GM19324 (cell line): ENCODE data around the gene CFAP46.
"Not testable (repeated sequence)": the region's sequence is repeated elsewhere in the genome, so short reads cannot be mapped to it uniquely, and the experiment has no call there.

Source experiments
- ATAC-seq: cut with Tn5 transposase; IDR thresholded peaks from one replicate; pipeline ENCODE4 v1.9.1; 2021; ENCODE audit warnings: mild to moderate bottlenecking, moderate library complexity; ENCODE audit not compliant: unreplicated experiment, low FRiP score

Gene CFAP46

GRCh38 chr10:132904814-132905649 lies 37.3 kb downstream of the CFAP46 start:
- ATAC-seq, result no peak

DNA sequence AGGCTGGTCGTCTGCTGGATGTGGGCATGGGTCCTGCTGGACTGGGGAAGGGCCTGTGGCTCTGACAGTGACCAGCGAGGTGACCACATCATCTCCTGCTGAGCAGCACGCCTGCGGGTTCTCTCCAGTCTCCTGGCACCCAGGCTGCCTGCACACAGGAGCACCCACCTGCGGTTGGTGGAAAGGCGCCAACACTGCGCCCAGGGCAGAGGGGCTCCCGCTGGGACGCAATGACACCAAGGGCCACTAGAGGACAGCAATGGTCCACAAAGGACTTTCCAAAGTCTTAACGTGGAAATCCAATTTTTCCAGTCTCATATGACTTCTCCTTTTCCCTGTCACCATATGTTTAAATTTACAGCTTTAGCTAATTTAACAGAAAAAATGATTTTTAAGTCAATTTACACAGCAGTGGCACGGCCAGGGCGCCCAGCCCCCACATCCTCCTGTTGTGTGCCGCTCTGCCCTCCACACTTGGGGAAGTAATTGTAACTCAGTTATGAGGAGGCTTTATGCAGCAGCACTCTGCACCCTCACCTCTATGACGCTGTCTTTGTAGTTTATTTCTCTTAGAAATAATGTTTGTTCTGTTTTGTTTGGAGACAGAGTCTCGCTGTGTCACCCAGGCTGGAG lies 38.1 kb downstream of the CFAP46 start:
- ATAC-seq, result no peak

GRCh38 chr10:132902656-132903575 lies 39.5 kb downstream of the CFAP46 start:
- ATAC-seq, result not testable (repeated sequence)

DNA sequence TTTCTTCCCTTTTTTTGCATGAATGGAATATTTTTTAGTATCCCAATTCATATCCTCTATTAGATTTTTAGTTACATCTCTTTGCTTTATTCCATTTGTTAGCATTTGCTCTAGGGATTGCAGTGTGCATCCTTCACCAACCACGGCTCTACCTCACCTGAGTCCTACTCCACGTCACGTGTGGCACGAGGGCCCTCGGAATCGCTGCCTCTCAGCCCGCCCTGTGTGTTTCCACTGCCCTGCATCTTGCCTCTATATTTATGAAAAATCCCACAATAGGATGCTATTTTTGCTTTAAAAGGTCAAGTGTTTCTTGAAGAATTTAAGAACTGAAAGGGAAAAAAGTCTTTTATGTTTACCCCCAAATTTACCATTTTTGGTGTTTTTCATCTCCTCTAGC lies 41.0 kb downstream of the CFAP46 start:
- ATAC-seq, result no peak

DNA sequence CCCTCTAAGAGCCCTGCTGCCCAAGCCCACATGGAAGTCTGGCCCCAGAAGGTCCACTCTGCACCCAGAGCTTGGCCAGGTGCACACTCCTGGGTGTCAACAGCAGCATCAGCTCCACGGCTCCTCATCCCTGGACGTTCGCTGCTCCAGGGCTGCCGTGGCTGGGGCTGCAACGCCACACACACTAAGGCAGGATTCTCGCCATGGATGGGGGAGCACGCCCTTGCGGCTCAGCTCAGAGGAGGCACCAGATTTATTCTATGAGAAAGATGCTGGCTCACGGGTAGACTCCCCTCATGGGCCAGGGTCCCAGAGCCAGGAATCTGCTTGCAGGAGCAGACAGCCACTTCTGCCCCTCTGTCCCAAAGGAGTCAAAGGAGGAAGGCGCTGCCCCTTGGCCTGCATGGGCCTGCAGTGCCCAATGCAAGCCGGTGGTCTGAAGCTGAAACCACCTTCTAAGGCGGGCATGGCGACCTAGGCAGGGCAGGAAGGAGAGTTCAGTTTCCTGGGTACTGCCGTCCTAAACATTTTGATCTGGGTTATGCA lies 42.1 kb downstream of the CFAP46 start:
- ATAC-seq, result no peak

DNA sequence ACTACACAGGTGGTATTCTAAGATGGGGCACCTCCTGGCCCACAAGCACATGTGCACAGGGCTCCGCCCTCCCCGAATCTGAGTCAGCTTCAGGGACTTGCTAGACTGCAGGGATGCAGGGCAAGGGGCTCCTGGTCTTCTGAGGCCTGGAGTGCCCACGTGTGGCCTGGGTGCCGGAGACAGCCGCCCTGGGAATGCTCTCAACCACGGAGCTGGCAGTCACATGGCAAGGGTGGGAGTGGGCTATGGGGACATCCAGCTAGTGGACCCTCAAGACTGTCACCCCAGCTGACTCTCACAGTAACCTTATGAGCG lies 42.7 kb downstream of the CFAP46 start:
- ATAC-seq, result no peak

- no peak for ATAC-seq
Observed at GRCh38 chr10:132899054-132899750, 43.2 kb downstream of the CFAP46 start.

DNA sequence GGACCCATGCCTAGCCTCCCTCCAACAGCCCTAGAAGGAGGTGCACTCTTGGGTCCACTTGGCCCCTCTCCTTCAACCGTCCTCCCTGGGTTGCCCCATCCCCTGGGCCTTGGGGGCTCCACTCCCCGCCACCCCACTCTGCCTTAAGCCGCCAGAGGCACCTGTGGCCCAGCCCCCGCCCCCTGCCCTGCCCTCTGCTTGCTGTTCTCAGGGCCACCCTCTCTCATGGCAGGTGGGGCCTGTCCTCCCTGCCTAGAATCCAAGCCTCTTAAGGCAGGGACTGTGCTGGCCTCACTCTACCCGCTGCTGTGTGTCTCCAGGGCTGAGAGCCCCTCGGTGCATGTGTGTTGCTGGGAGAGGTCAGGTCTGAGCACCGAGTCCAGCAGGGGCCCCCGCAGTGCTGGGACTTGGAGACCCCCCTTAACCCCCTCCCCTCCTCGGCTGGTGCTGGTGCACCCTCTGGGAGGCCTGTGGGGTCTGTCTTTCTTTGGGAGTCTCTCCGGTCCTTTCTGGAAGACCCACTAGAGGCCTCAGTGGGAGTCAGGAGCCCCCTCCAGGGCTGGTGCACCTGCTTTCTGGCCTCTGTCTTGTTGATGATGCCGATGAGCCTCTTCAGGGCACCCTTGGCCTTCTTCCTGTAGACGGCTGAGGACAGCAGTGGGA lies 43.8 kb downstream of the CFAP46 start:
- ATAC-seq, result no peak

DNA sequence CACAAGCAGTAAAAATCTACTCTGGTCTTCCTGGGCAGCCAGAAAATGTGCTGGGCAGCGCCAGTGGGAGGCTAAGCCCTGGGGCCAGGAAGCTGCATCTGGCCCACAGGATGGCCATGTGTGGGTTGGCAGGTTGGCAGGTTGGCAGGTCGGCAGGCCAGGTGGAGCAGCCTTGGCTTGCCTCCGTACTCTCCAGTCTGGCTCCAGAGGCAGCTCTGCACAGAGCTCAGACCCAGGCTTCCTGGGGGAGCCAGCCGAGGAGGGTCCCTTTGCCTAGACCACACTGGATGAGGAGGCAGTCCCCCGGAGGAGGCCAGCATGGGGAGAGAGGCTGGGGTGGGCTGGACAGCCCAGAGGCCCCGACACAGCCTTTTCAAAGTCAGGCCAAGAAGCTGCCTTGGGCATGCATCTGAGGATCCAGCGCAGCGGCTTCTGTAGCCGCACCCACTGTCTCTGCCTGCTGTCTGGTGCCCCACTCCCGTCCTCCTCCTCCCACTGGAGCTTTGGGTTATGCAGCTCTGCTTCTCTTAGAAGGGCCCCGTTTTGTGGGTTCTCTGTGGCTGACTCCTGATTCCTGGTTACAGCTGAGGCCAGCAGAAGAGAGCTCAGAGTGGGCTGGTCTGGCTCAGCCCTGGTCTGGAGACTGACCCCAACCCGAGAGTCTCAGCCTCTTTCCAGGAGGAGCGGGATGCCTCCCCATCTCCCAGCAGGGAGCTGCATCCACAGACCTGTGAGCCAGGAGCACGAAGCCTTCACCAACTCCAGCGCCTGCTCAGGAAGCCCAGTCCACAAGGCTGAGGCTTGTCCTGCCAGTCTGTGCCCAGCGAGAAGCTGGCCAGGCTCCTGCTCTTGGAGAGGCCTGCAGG lies 44.6 kb downstream of the CFAP46 start:
- ATAC-seq, result no peak

DNA sequence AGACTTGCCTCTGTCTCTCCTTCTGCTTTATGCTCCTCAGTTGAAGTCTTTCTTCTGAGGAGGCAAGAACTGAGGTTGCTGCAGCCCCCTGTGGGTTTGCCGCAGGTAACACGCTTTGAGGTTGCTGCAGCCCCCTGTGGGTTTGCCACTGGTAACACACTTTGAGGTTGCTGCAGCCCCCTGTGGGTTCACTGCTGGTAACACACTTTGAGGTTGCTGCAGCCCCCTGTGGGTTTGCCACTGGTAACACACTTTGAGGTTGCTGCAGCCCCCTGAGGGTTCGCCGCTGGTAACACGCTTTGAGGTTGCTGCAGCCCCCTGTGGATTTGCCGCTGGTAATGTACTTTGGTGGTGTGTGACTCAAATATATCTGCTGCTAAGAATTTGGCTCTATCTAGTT lies 48.6 kb downstream of the CFAP46 start:
- ATAC-seq, result not testable (repeated sequence)

GRCh38 chr10:132893090-132893489 lies 49.3 kb downstream of the CFAP46 start:
- ATAC-seq, result no peak

GRCh38 chr10:132892004-132892403 lies 50.4 kb downstream of the CFAP46 start:
- ATAC-seq, result no peak

DNA sequence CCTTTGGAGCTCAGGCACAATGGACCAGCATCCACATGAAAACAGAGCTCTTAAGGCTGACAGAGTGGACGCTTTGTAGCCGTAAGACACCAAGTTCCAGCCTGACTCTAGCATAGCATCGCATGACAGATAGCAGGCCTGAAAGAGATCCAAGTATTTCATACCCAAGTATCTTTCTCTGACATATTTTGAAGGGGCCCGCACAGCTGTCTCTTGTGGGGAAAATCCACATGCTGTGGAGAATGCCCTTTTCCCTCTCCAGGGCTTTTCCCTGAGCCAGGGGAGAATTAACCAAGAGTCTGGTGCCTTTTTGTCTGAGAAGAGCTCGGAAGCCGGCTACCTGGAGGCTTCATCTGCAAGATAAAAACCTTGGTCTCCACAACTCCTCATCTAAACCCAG lies 51.0 kb downstream of the CFAP46 start:
- no peak for ATAC-seq

DNA sequence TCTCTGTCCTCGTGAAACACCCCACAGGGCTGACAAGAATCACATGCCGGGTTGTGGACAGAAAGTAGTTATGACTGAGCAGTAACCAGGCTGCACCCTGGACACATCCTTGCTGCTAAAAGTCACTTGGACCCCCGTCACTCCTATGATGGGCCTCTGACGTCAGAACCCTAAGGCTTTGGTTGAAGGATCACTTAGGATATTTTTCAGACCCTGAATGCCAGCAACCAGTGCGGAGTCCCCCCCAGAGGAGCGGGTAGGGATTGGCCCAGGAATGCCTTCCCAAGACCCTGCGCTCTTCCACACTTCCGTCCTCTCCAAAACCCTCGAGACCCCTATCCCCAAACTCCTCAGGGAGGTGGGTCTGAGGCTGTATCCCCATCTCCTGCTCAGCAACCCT lies 52.1 kb downstream of the CFAP46 start:
- no peak for ATAC-seq

- ATAC-seq, result no peak
Observed at GRCh38 chr10:132889556-132889955, 52.8 kb downstream of the CFAP46 start.

- ATAC-seq, result no peak
Observed at GRCh38 chr10:132888898-132889490, 53.4 kb downstream of the CFAP46 start.

DNA sequence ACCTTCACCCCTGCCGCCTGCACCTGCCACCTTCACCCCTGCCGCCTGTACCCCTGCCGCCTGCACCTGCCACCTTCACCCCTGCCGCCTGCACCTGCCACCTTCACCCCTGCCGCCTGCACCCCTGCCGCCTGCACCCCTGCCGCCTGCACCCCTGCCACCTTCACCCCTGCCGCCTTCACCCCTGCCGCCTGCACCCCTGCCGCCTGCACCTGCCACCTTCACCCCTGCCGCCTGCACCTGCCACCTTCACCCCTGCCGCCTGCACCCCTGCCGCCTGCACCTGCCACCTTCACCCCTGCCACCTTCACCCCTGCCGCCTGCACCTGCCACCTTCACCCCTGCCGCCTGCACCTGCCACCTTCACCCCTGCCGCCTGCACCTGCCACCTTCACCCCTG lies 53.9 kb downstream of the CFAP46 start:
- ATAC-seq, result not testable (repeated sequence)
